Subcutaneous abdominal adipose tissue (tissue), 5 donors: ENCODE data around the gene PKM.

ENCODE experiments used
- H3K27ac ChIP-seq: one replicate; pipeline ENCODE4 v1.7.0; 2013; ENCODE audit warnings: low read depth, mild to moderate bottlenecking, inconsistent platforms, low read length, moderate library complexity
- H3K27me3 ChIP-seq, 5 donors: one replicate each; pipeline ENCODE4 v1.7.0; 2013; ENCODE audit warnings: low read length in 5 of 5, inconsistent platforms in 1 of 5; ENCODE audit not compliant: control insufficient read depth in 5 of 5, insufficient read depth in 4 of 5
- H3K36me3 ChIP-seq, 5 donors: one replicate each; pipeline ENCODE4 v1.7.0; 2013; ENCODE audit warnings: low read length in 5 of 5; ENCODE audit not compliant: control insufficient read depth in 5 of 5, insufficient read depth in 5 of 5
- H3K4me1 ChIP-seq, 5 donors: one replicate each; pipeline ENCODE4 v1.7.0; 2013; ENCODE audit warnings: low read length in 5 of 5, mild to moderate bottlenecking in 3 of 5, moderate library complexity in 1 of 5; ENCODE audit not compliant: control insufficient read depth in 5 of 5, insufficient read depth in 5 of 5
- H3K4me3 ChIP-seq, 5 donors: one replicate each; pipeline ENCODE4 v1.7.0; 2013; ENCODE audit warnings: low read length in 5 of 5, low read depth in 1 of 5
- H3K9ac ChIP-seq, 5 donors: one replicate each; pipeline ENCODE4 v1.7.0; 2013; ENCODE audit warnings: low read length in 5 of 5, mild to moderate bottlenecking in 4 of 5, moderate library complexity in 3 of 5
- H3K9me3 ChIP-seq, 5 donors: one replicate each; pipeline ENCODE4 v1.7.0; 2013; ENCODE audit warnings: low read length in 5 of 5; ENCODE audit not compliant: control insufficient read depth in 5 of 5
- donor health status: healthy.
- donor health status: healthy.
- donor health status: healthy.
- donor health status: healthy.
- donor health status: healthy.

Gene PKM

GRCh38 chr15:72227192-72227586 is 3.8 kb downstream of the PKM start:
- Histone ChIP-seq H3K4me1 (peaks cover 4 to 61% (median 53%) of the 10 kb centered on the region in 5 donors), H3K27me3 (no peaks in the 10 kb centered on the region), H3K9ac (peak overlapping the region in 1 of 5 donors; percentile 52), H3K9me3 (no peaks in the 10 kb centered on the region), H3K27ac (peak overlapping the region; percentile 70), H3K4me3 (no peak overlapping the region), H3K36me3 (peaks cover 0 to 4% (median 0%) of the 10 kb centered on the region in 5 donors)

GRCh38 chr15:72223278-72223677 is 7.7 kb downstream of the PKM start:
- H3K36me3 ChIP-seq = peaks cover 0 to 15% (median 12%) of the 10 kb centered on the region in 5 donors
- no peak overlapping the region for H3K9ac ChIP-seq
- no peak overlapping the region for H3K4me3 ChIP-seq
- H3K9me3 ChIP-seq = no peaks in the 10 kb centered on the region
- no peaks in the 10 kb centered on the region for H3K27me3 ChIP-seq
- no peak overlapping the region for H3K27ac ChIP-seq
- peaks cover 2 to 34% (median 27%) of the 10 kb centered on the region in 5 donors for H3K4me1 ChIP-seq

- no peak overlapping the region for H3K27ac ChIP-seq
- H3K9ac ChIP-seq = peak overlapping the region in 1 of 5 donors; percentile 50
- peaks cover 0 to 26% (median 21%) of the 10 kb centered on the region in 5 donors for H3K4me1 ChIP-seq
Measured at GRCh38 chr15:72222393-72222792, 8.6 kb downstream of the PKM start.

GRCh38 chr15:72220687-72221086 is 10.3 kb downstream of the PKM start:
- Histone ChIP-seq H3K4me3 (no peak overlapping the region), H3K27ac (no peak overlapping the region), H3K4me1 (peaks cover 0 to 12% (median 7%) of the 10 kb centered on the region in 5 donors), H3K36me3 (peaks cover 10 to 41% (median 33%) of the 10 kb centered on the region in 5 donors), H3K9me3 (no peaks in the 10 kb centered on the region), H3K27me3 (no peaks in the 10 kb centered on the region), H3K9ac (peak overlapping the region in 1 of 5 donors; percentile 7)

More at GRCh38 chr15:72222393-72222792, 8.6 kb downstream of the PKM start:
- no peaks in the 10 kb centered on the region for H3K9me3 ChIP-seq
- peaks cover 0 to 24% (median 17%) of the 10 kb centered on the region in 5 donors for H3K36me3 ChIP-seq
- H3K4me3 ChIP-seq = no peak overlapping the region
- H3K27me3 ChIP-seq = no peaks in the 10 kb centered on the region

GRCh38 chr15:72217216-72217615 is 13.8 kb downstream of the PKM start:
- H3K4me1 ChIP-seq = peaks cover 0 to 7% (median 2%) of the 10 kb centered on the region in 5 donors
- H3K27ac ChIP-seq = no peak overlapping the region
- no peak overlapping the region for H3K4me3 ChIP-seq
- H3K9ac ChIP-seq = no peak overlapping the region
- H3K27me3 ChIP-seq = no peaks in the 10 kb centered on the region
- H3K9me3 ChIP-seq = no peaks in the 10 kb centered on the region
- H3K36me3 ChIP-seq = peaks cover 14 to 63% (median 48%) of the 10 kb centered on the region in 5 donors

- Histone ChIP-seq H3K4me1 (peaks cover 0 to 5% (median 0%) of the 10 kb centered on the region in 5 donors), H3K27ac (no peak overlapping the region), H3K4me3 (no peak overlapping the region), H3K27me3 (no peaks in the 10 kb centered on the region), H3K9ac (no peak overlapping the region), H3K9me3 (no peaks in the 10 kb centered on the region), H3K36me3 (peaks cover 14 to 74% (median 59%) of the 10 kb centered on the region in 5 donors)
Measured at GRCh38 chr15:72216079-72216478, 14.9 kb downstream of the PKM start.

GRCh38 chr15:72207558-72208085 is 23.4 kb downstream of the PKM start:
- H3K9me3 ChIP-seq = no peaks in the 10 kb centered on the region
- H3K27ac ChIP-seq = no peak overlapping the region
- H3K36me3 ChIP-seq = peaks cover 17 to 95% (median 89%) of the 10 kb centered on the region in 5 donors
- H3K4me1 ChIP-seq = peaks cover 0 to 9% (median 0%) of the 10 kb centered on the region in 5 donors
- no peak overlapping the region for H3K4me3 ChIP-seq
- no peaks in the 10 kb centered on the region for H3K27me3 ChIP-seq
- no peak overlapping the region for H3K9ac ChIP-seq

GRCh38 chr15:72206677-72207000 is 24.4 kb downstream of the PKM start:
- H3K27ac ChIP-seq = no peak overlapping the region
- no peak overlapping the region for H3K9ac ChIP-seq
- H3K4me3 ChIP-seq = no peak overlapping the region
- H3K4me1 ChIP-seq = peaks cover 0 to 17% (median 0%) of the 10 kb centered on the region in 5 donors
- H3K9me3 ChIP-seq = no peaks in the 10 kb centered on the region
- peaks cover 17 to 95% (median 92%) of the 10 kb centered on the region in 5 donors for H3K36me3 ChIP-seq
- H3K27me3 ChIP-seq = no peaks in the 10 kb centered on the region

GRCh38 chr15:72205896-72206676 is 24.9 kb downstream of the PKM start:
- Histone ChIP-seq H3K9ac (no peak overlapping the region), H3K9me3 (no peaks in the 10 kb centered on the region), H3K4me1 (peaks cover 0 to 23% (median 2%) of the 10 kb centered on the region in 5 donors), H3K4me3 (no peak overlapping the region), H3K36me3 (peaks cover 17 to 96% (median 94%) of the 10 kb centered on the region in 5 donors), H3K27ac (no peak overlapping the region), H3K27me3 (no peaks in the 10 kb centered on the region)

- Histone ChIP-seq H3K9ac (no peak overlapping the region), H3K4me1 (peaks cover 0 to 30% (median 6%) of the 10 kb centered on the region in 5 donors), H3K27ac (no peak overlapping the region), H3K9me3 (no peaks in the 10 kb centered on the region), H3K27me3 (no peaks in the 10 kb centered on the region), H3K4me3 (no peak overlapping the region), H3K36me3 (peaks cover 14 to 97% (median 93%) of the 10 kb centered on the region in 5 donors)
Measured at GRCh38 chr15:72205273-72205672, 25.7 kb downstream of the PKM start.
